Spleen (tissue), 7 donors: Measurements from ENCODE around the gene CMIP.
A peak's percentile ranks its signal among the peaks of the same experiment; 100 is the strongest.

Experiments
- CTCF ChIP-seq, 11 experiments: fragments of 200-600 bp in 7 of 11; fragments of 450-650 bp in 4 of 11; sonication (generic) in 4 of 11; IDR thresholded peaks in 8 of 11; conservative IDR thresholded peaks in 3 of 11; 1 replicate in 7 of 11; 2 replicates in 4 of 11; pipeline versions ENCODE4 v1.4.0 to v1.8.0; 2016 to 2021; ENCODE audit warnings: antibody characterized with exemption in 11 of 11, inconsistent platforms in 4 of 11, mild to moderate bottlenecking in 1 of 11
- POLR2A ChIP-seq, 3 donors: fragments of 450-650 bp; IDR thresholded peaks; one replicate each; pipeline ENCODE4 v1.5.1; 2017; ENCODE audit warnings: antibody characterized with exemption in 3 of 3, mild to moderate bottlenecking in 1 of 3
- POLR2AphosphoS5 ChIP-seq, 3 donors: sonication (generic); formaldehyde crosslinking; IDR thresholded peaks; one replicate each; pipeline ENCODE4 v1.5.1; 2017; ENCODE audit warnings: antibody characterized with exemption in 3 of 3
- donor health status: DM: no; HTN: no; CAD: no; lungs with moderate emphysema.
- donor health status: DM: no; HTN: no; CAD: no.
- donor health status: DM: no; HTN: no; CAD: no.

GRCh38 chr16:81698310-81698641, 253.7 kb downstream of the CMIP start:
- no peak for TF ChIP-seq CTCF (IDR thresholded peaks at IDR 0.05 in 8 of 11, conservative IDR thresholded peaks at IDR 0.05 in 3 of 11)
- no peak for TF ChIP-seq POLR2A (IDR thresholded peaks at IDR 0.05)
- TF ChIP-seq POLR2AphosphoS5 (IDR thresholded peaks at IDR 0.05) = peak in 1 of 3 donors; percentile 61
